Subcutaneous abdominal adipose tissue (tissue), 5 donors: ENCODE data around the gene DLG2.

ENCODE experiments used
- H3K27ac ChIP-seq: one replicate; pipeline ENCODE4 v1.7.0; 2013; ENCODE audit warnings: low read depth, mild to moderate bottlenecking, inconsistent platforms, low read length, moderate library complexity
- H3K27me3 ChIP-seq, 5 donors: one replicate each; pipeline ENCODE4 v1.7.0; 2013; ENCODE audit warnings: low read length in 5 of 5, inconsistent platforms in 1 of 5; ENCODE audit not compliant: control insufficient read depth in 5 of 5, insufficient read depth in 4 of 5
- H3K36me3 ChIP-seq, 5 donors: one replicate each; pipeline ENCODE4 v1.7.0; 2013; ENCODE audit warnings: low read length in 5 of 5; ENCODE audit not compliant: control insufficient read depth in 5 of 5, insufficient read depth in 5 of 5
- H3K4me1 ChIP-seq, 5 donors: one replicate each; pipeline ENCODE4 v1.7.0; 2013; ENCODE audit warnings: low read length in 5 of 5, mild to moderate bottlenecking in 3 of 5, moderate library complexity in 1 of 5; ENCODE audit not compliant: control insufficient read depth in 5 of 5, insufficient read depth in 5 of 5
- H3K4me3 ChIP-seq, 5 donors: one replicate each; pipeline ENCODE4 v1.7.0; 2013; ENCODE audit warnings: low read length in 5 of 5, low read depth in 1 of 5
- H3K9ac ChIP-seq, 5 donors: one replicate each; pipeline ENCODE4 v1.7.0; 2013; ENCODE audit warnings: low read length in 5 of 5, mild to moderate bottlenecking in 4 of 5, moderate library complexity in 3 of 5
- H3K9me3 ChIP-seq, 5 donors: one replicate each; pipeline ENCODE4 v1.7.0; 2013; ENCODE audit warnings: low read length in 5 of 5; ENCODE audit not compliant: control insufficient read depth in 5 of 5
- donor health status: healthy.
- donor health status: healthy.
- donor health status: healthy.
- donor health status: healthy.
- donor health status: healthy.

Gene DLG2

GRCh38 chr11:84224042-84224441, 1403.1 kb downstream of the DLG2 start:
- Histone ChIP-seq H3K27ac (no peak overlapping the region), H3K4me3 (no peak overlapping the region), H3K27me3 (no peaks in the 10 kb centered on the region), H3K9me3 (no peaks in the 10 kb centered on the region), H3K36me3 (no peaks in the 10 kb centered on the region), H3K9ac (no peak overlapping the region), H3K4me1 (no peaks in the 10 kb centered on the region)

- Histone ChIP-seq H3K9me3 (no peaks in the 10 kb centered on the region), H3K27ac (no peak overlapping the region), H3K9ac (no peak overlapping the region), H3K36me3 (no peaks in the 10 kb centered on the region), H3K4me3 (no peak overlapping the region), H3K27me3 (no peaks in the 10 kb centered on the region), H3K4me1 (peaks cover 0 to 16% (median 0%) of the 10 kb centered on the region in 5 donors)
Measured at GRCh38 chr11:84218318-84218717, 1408.8 kb downstream of the DLG2 start.

- Histone ChIP-seq H3K9ac (no peak overlapping the region), H3K9me3 (no peaks in the 10 kb centered on the region), H3K4me3 (no peak overlapping the region), H3K27ac (no peak overlapping the region), H3K27me3 (no peaks in the 10 kb centered on the region), H3K36me3 (no peaks in the 10 kb centered on the region), H3K4me1 (peaks cover 0 to 16% (median 0%) of the 10 kb centered on the region in 5 donors)
Measured at GRCh38 chr11:84215672-84216071, 1411.5 kb downstream of the DLG2 start.

- no peak overlapping the region for H3K9ac ChIP-seq
Measured at GRCh38 chr11:84214557-84214956, 1412.6 kb downstream of the DLG2 start.

GRCh38 chr11:84212468-84213390, 1414.4 kb downstream of the DLG2 start:
- no peaks in the 10 kb centered on the region for H3K9me3 ChIP-seq
- H3K27ac ChIP-seq, result no peak overlapping the region
- no peaks in the 10 kb centered on the region for H3K36me3 ChIP-seq
- H3K27me3 ChIP-seq, result no peaks in the 10 kb centered on the region
- peaks cover 0 to 4% (median 0%) of the 10 kb centered on the region in 5 donors for H3K4me1 ChIP-seq
- no peak overlapping the region for H3K4me3 ChIP-seq
- H3K9ac ChIP-seq, result no peak overlapping the region

More at GRCh38 chr11:84214557-84214956, 1412.6 kb downstream of the DLG2 start:
- no peak overlapping the region for H3K27ac ChIP-seq
- H3K36me3 ChIP-seq, result no peaks in the 10 kb centered on the region
- H3K27me3 ChIP-seq, result no peaks in the 10 kb centered on the region
- H3K4me1 ChIP-seq, result peaks cover 0 to 16% (median 0%) of the 10 kb centered on the region in 5 donors
- H3K9me3 ChIP-seq, result no peaks in the 10 kb centered on the region
- H3K4me3 ChIP-seq, result no peak overlapping the region

GRCh38 chr11:84211896-84212295, 1415.2 kb downstream of the DLG2 start:
- H3K9ac ChIP-seq, result no peak overlapping the region
- no peaks in the 10 kb centered on the region for H3K9me3 ChIP-seq
- no peaks in the 10 kb centered on the region for H3K27me3 ChIP-seq
- no peaks in the 10 kb centered on the region for H3K4me1 ChIP-seq
- no peak overlapping the region for H3K27ac ChIP-seq
- no peaks in the 10 kb centered on the region for H3K36me3 ChIP-seq
- no peak overlapping the region for H3K4me3 ChIP-seq

GRCh38 chr11:84194696-84195095, 1432.4 kb downstream of the DLG2 start:
- H3K4me1 ChIP-seq, result no peaks in the 10 kb centered on the region
- no peaks in the 10 kb centered on the region for H3K27me3 ChIP-seq
- H3K27ac ChIP-seq, result no peak overlapping the region
- H3K4me3 ChIP-seq, result no peak overlapping the region
- no peak overlapping the region for H3K9ac ChIP-seq
- H3K9me3 ChIP-seq, result no peaks in the 10 kb centered on the region
- no peaks in the 10 kb centered on the region for H3K36me3 ChIP-seq

GRCh38 chr11:84193706-84194105, 1433.4 kb downstream of the DLG2 start:
- H3K27me3 ChIP-seq, result no peaks in the 10 kb centered on the region
- H3K4me1 ChIP-seq, result no peaks in the 10 kb centered on the region
- no peaks in the 10 kb centered on the region for H3K36me3 ChIP-seq
- no peak overlapping the region for H3K27ac ChIP-seq
- no peak overlapping the region for H3K4me3 ChIP-seq
- no peaks in the 10 kb centered on the region for H3K9me3 ChIP-seq
- no peak overlapping the region for H3K9ac ChIP-seq

- no peak overlapping the region for H3K9ac ChIP-seq
- no peaks in the 10 kb centered on the region for H3K27me3 ChIP-seq
- H3K36me3 ChIP-seq, result no peaks in the 10 kb centered on the region
- H3K4me1 ChIP-seq, result no peaks in the 10 kb centered on the region
- no peak overlapping the region for H3K27ac ChIP-seq
- no peak overlapping the region for H3K4me3 ChIP-seq
- H3K9me3 ChIP-seq, result no peaks in the 10 kb centered on the region
Measured at GRCh38 chr11:84188521-84188920, 1438.6 kb downstream of the DLG2 start.

GRCh38 chr11:84173078-84173477, 1454.1 kb downstream of the DLG2 start:
- H3K9me3 ChIP-seq, result no peaks in the 10 kb centered on the region
- H3K4me3 ChIP-seq, result no peak overlapping the region
- no peaks in the 10 kb centered on the region for H3K36me3 ChIP-seq
- H3K27ac ChIP-seq, result no peak overlapping the region
- no peak overlapping the region for H3K9ac ChIP-seq
- no peaks in the 10 kb centered on the region for H3K27me3 ChIP-seq
- no peaks in the 10 kb centered on the region for H3K4me1 ChIP-seq
